Ovary (tissue), 3 donors: ENCODE measurements around the gene CTNNA3.

Experiments
- CTCF ChIP-seq, 3 donors: fragments of 450-650 bp in 2 of 3; fragments of 200-600 bp in 1 of 3; IDR thresholded peaks; one replicate each; pipeline versions ENCODE4 v1.5.1 to v1.8.0; 2016 to 2022; ENCODE audit warnings: antibody characterized with exemption in 3 of 3, mild to moderate bottlenecking in 1 of 3
- POLR2A ChIP-seq: fragments of 450-650 bp; IDR thresholded peaks from one replicate; pipeline ENCODE4 v1.6.1; 2017; ENCODE audit warnings: antibody characterized with exemption, mild to moderate bottlenecking, moderate library complexity
- donor health status: DM: no; HTN: no; CAD: no.

GRCh38 chr10:67587771-67588170 is 108.2 kb downstream of the CTNNA3 start:
- TF ChIP-seq CTCF (IDR thresholded peaks at IDR 0.05): no peak
- TF ChIP-seq POLR2A: no peak
